Gastrocnemius medialis (tissue), 4 donors: ENCODE data around the gene LIN28B.
"Not testable (repeated sequence)": the region's sequence is repeated elsewhere in the genome, so short reads cannot be mapped to it uniquely, and the experiment has no call there.

Experiments
- POLR2A ChIP-seq, 2 donors: fragments of 450-650 bp; IDR thresholded peaks; one replicate each; pipeline ENCODE4 v1.6.1; 2017; ENCODE audit warnings: antibody characterized with exemption in 2 of 2, mild to moderate bottlenecking in 2 of 2, moderate library complexity in 2 of 2
- TF ChIP-seq, protein P1 (sequence below), 5 experiments: fragments of 450-650 bp in 3 of 5; fragments of 200-600 bp in 2 of 5; sonication (generic) in 2 of 5; IDR thresholded peaks in 4 of 5; conservative IDR thresholded peaks in 1 of 5; 1 replicate in 4 of 5; 2 replicates in 1 of 5; pipeline ENCODE4 v1.5.1; 2016 to 2019; ENCODE audit warnings: antibody characterized with exemption in 5 of 5, mild to moderate bottlenecking in 3 of 5, moderate library complexity in 3 of 5

DNA sequence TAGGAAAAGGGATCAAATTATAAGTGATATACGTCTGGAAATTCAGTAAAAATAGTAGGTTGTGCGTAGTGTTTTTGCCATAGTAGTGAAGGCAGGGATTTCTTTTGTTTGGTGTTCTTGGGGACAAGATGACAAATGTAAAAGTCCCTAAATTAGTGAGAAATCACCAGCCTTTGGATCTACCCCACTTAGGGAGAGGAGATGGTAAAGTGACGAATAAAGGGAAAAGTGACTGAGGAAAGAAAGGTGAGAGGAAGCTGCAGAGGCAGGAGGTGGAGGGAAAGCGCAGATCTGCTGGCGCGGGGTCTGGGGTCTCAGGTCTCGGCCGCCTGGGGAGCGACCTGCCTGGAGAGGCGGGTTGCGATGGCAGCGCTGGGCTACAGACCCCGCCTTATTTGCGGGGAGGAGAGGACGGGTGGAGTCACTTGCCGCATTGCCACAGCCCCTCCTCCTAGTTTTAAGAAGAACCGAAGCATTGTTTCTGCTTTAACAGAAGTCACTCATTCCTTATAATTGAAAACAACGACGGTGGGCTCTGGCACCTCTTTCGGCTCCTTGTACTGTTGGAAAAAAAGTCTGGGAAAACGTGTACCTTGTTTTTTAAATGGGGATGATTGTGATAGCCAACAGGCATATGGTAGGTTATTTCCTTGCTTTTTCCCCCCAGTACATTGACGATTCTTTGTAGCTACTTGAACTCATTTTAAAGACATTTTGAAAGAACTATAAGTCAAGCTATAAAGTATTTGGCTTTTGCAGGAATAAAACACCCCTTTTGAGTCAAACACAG is 3.3 kb upstream of the LIN28B start:
- TF ChIP-seq, protein P1, sequence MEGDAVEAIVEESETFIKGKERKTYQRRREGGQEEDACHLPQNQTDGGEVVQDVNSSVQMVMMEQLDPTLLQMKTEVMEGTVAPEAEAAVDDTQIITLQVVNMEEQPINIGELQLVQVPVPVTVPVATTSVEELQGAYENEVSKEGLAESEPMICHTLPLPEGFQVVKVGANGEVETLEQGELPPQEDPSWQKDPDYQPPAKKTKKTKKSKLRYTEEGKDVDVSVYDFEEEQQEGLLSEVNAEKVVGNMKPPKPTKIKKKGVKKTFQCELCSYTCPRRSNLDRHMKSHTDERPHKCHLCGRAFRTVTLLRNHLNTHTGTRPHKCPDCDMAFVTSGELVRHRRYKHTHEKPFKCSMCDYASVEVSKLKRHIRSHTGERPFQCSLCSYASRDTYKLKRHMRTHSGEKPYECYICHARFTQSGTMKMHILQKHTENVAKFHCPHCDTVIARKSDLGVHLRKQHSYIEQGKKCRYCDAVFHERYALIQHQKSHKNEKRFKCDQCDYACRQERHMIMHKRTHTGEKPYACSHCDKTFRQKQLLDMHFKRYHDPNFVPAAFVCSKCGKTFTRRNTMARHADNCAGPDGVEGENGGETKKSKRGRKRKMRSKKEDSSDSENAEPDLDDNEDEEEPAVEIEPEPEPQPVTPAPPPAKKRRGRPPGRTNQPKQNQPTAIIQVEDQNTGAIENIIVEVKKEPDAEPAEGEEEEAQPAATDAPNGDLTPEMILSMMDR (IDR thresholded peaks at IDR 0.05 in 4 of 5, conservative IDR thresholded peaks at IDR 0.05 in 1 of 5) = not testable (repeated sequence)
- TF ChIP-seq POLR2A (IDR thresholded peaks at IDR 0.05) = not testable (repeated sequence)
